Endodermal cell (in vitro differentiated cells): ENCODE measurements around the gene RREB1. TPM values are rescaled to one million over a fixed set of nuclear protein-coding genes. Genes with fewer than 3 reads are reported as not detected.

Experiments
- DNase-seq: peaks from one replicate; pipeline ENCODE4 v3.0.0-alpha.2; 2017
- H3K27ac ChIP-seq: 2 replicates; pipeline ENCODE4 v1.5.1; 2013; ENCODE audit warnings: mild to moderate bottlenecking, low read depth, low read length, moderate library complexity
- H3K27me3 ChIP-seq: 2 replicates; pipeline ENCODE4 v1.6.1; 2013; ENCODE audit warnings: mild to moderate bottlenecking, low read length, moderate library complexity; ENCODE audit not compliant: insufficient read depth, control insufficient read depth, poor library complexity, severe bottlenecking
- H3K36me3 ChIP-seq: 2 replicates; pipeline ENCODE4 v1.7.0; 2013; ENCODE audit warnings: mild to moderate bottlenecking, low read length, moderate library complexity; ENCODE audit not compliant: control insufficient read depth, insufficient read depth
- H3K4me1 ChIP-seq: one replicate; pipeline ENCODE4 v1.7.0; 2013; ENCODE audit warnings: low read length; ENCODE audit not compliant: control insufficient read depth, insufficient read depth
- H3K4me3 ChIP-seq: 2 replicates; pipeline ENCODE4 v1.5.1; 2013; ENCODE audit warnings: mild to moderate bottlenecking, low read length, moderate library complexity
- H3K9ac ChIP-seq: 2 replicates; pipeline ENCODE4 v1.6.1; 2013; ENCODE audit warnings: mild to moderate bottlenecking, low read length, moderate library complexity; ENCODE audit not compliant: poor library complexity, severe bottlenecking; ENCODE audit errors: extremely low read depth
- H3K9me3 ChIP-seq: 2 replicates; pipeline ENCODE4 v1.6.1; 2013; ENCODE audit warnings: mild to moderate bottlenecking, low read length, moderate library complexity; ENCODE audit not compliant: control insufficient read depth
- H3K27ac Mint-ChIP-seq: 2 replicates; pipeline ENCODE4 v1.8.0; 2020; ENCODE audit warnings: mixed read lengths
- H3K27me3 Mint-ChIP-seq: 2 replicates; pipeline ENCODE4 v1.8.0; 2021; ENCODE audit warnings: mild to moderate bottlenecking, mixed read lengths; ENCODE audit not compliant: insufficient read depth
- H3K36me3 Mint-ChIP-seq: 2 replicates; pipeline ENCODE4 v1.8.0; 2020; ENCODE audit warnings: low read depth, mixed read lengths
- H3K4me1 Mint-ChIP-seq: 2 replicates; pipeline ENCODE4 v1.8.0; 2020; ENCODE audit warnings: mixed read lengths
- H3K4me3 Mint-ChIP-seq: 2 replicates; pipeline ENCODE4 v1.8.0; 2020; ENCODE audit warnings: mild to moderate bottlenecking, moderate library complexity, mixed read lengths
- H3K9me3 Mint-ChIP-seq: 2 replicates; pipeline ENCODE4 v1.8.0; 2020; ENCODE audit warnings: mild to moderate bottlenecking, mixed read lengths
- WGBS, 2 experiments: methylation state at CpG; one replicate each; pipeline versions ENCODE4 v1.1.5 to v1.1.7; 2013; ENCODE audit warnings: missing lambda C conversion rate in 2 of 2, mixed read lengths in 1 of 2; ENCODE audit not compliant: insufficient coverage in 1 of 2, insufficient read length in 1 of 2; 5-methylcytosine and 5-hydroxymethylcytosine counted together
- total RNA-seq, 2 donors: library from RNA; stranded (reverse); fragmentation: NEBNext Ultra II Directional in 1 of 2; extraction: Animal tissue kit (Norgen Biotek cat#: 25700) in 1 of 2; gene quantifications; 2 replicates in 1 of 2; 3 replicates in 1 of 2; pipeline ENCODE4 v1.2.1, GENCODE V29; 2021
- TF ChIP-seq, protein P1 (sequence below): fragments of 200-600 bp; sonication (generic); conservative IDR thresholded peaks from 2 replicates; pipeline ENCODE4 v1.5.0; 2021; ENCODE audit warnings: antibody characterized with exemption, mild to moderate bottlenecking

Gene RREB1
- total RNA-seq, 2 donors from 2014 or later: 51.2 to 64.3 TPM

GRCh38 chr6:7240351-7240750, 132.6 kb downstream of the RREB1 start:
- 96% methylated on average over 4 to 9 of the region's 9 CpGs for WGBS, 2 experiments
- no peaks in the 10 kb centered on the region for H3K9me3 Mint-ChIP-seq
- Histone ChIP-seq H3K27me3 (no peaks in the 10 kb centered on the region), H3K9ac (no peak overlapping the region), H3K27ac (no peak overlapping the region), H3K36me3 (peaks cover 38% of the 10 kb centered on the region), H3K4me3 (no peak overlapping the region), H3K9me3 (no peaks in the 10 kb centered on the region), H3K4me1 (peaks cover 18% of the 10 kb centered on the region)
- H3K27ac Mint-ChIP-seq: no peak overlapping the region
- no peaks in the 10 kb centered on the region for H3K27me3 Mint-ChIP-seq
- TF ChIP-seq, protein P1, sequence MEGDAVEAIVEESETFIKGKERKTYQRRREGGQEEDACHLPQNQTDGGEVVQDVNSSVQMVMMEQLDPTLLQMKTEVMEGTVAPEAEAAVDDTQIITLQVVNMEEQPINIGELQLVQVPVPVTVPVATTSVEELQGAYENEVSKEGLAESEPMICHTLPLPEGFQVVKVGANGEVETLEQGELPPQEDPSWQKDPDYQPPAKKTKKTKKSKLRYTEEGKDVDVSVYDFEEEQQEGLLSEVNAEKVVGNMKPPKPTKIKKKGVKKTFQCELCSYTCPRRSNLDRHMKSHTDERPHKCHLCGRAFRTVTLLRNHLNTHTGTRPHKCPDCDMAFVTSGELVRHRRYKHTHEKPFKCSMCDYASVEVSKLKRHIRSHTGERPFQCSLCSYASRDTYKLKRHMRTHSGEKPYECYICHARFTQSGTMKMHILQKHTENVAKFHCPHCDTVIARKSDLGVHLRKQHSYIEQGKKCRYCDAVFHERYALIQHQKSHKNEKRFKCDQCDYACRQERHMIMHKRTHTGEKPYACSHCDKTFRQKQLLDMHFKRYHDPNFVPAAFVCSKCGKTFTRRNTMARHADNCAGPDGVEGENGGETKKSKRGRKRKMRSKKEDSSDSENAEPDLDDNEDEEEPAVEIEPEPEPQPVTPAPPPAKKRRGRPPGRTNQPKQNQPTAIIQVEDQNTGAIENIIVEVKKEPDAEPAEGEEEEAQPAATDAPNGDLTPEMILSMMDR: no peak
- peaks cover 24% of the 10 kb centered on the region for H3K36me3 Mint-ChIP-seq
- peaks cover 33% of the 10 kb centered on the region for H3K4me1 Mint-ChIP-seq
- H3K4me3 Mint-ChIP-seq: no peak overlapping the region
- DNase-seq: no peak

DNA sequence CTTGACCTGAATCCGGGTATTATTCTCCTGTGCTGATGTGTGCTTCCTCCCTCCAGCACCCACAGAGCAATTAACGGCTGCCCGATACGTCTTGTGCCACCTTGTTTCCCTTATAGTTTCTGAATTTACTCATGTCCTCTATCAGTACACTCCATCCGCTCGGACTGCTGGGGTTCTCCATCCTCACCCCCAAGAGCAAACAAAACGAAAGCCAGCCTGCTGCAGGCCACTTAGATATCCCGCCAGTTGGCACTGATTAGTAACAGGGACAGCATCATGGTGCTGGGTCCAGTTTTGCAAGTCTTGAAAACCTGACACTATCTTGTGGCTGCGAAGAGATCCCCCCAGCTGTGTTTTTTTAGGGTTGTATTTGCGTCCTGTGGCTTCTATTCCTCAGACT, 133.4 kb downstream of the RREB1 start:
- 95 to 97% methylated on average over 7 to 10 of the region's 10 CpGs for WGBS, 2 experiments
- H3K27ac Mint-ChIP-seq: no peak overlapping the region
- TF ChIP-seq, protein P1: no peak
- peaks cover 33% of the 10 kb centered on the region for H3K4me1 Mint-ChIP-seq
- H3K9me3 Mint-ChIP-seq: no peaks in the 10 kb centered on the region
- Histone ChIP-seq H3K4me3 (no peak overlapping the region), H3K9me3 (no peaks in the 10 kb centered on the region), H3K36me3 (peaks cover 39% of the 10 kb centered on the region), H3K4me1 (peaks cover 18% of the 10 kb centered on the region), H3K9ac (no peak overlapping the region), H3K27me3 (no peaks in the 10 kb centered on the region), H3K27ac (no peak overlapping the region)
- DNase-seq: peak; percentile 28
- no peaks in the 10 kb centered on the region for H3K27me3 Mint-ChIP-seq
- peaks cover 26% of the 10 kb centered on the region for H3K36me3 Mint-ChIP-seq
- no peak overlapping the region for H3K4me3 Mint-ChIP-seq

GRCh38 chr6:7241709-7242645, 134.2 kb downstream of the RREB1 start:
- H3K27ac ChIP-seq: peak overlapping the region; percentile 22
- TF ChIP-seq, protein P1: no peak
- H3K27ac Mint-ChIP-seq: peak overlapping the region; percentile 69
- H3K4me3 ChIP-seq: no peak overlapping the region
- no peak for DNase-seq
- H3K36me3 Mint-ChIP-seq: peaks cover 28% of the 10 kb centered on the region
- WGBS, 2 experiments: 72 to 76% methylated on average over 9 to 13 of the region's 13 CpGs
- H3K27me3 ChIP-seq: no peaks in the 10 kb centered on the region
- peaks cover 38% of the 10 kb centered on the region for H3K36me3 ChIP-seq
- no peaks in the 10 kb centered on the region for H3K27me3 Mint-ChIP-seq
- H3K9me3 Mint-ChIP-seq: no peaks in the 10 kb centered on the region
- H3K4me1 ChIP-seq: peaks cover 18% of the 10 kb centered on the region
- H3K4me3 Mint-ChIP-seq: peak overlapping the region; percentile 3
- no peak overlapping the region for H3K9ac ChIP-seq
- peaks cover 33% of the 10 kb centered on the region for H3K4me1 Mint-ChIP-seq
- no peaks in the 10 kb centered on the region for H3K9me3 ChIP-seq
